Skeletal muscle satellite cell (primary cell): Measurements from ENCODE around the gene CD27.
"Not testable (repeated sequence)": the region's sequence is repeated elsewhere in the genome, so short reads cannot be mapped to it uniquely, and the experiment has no call there.

Experiments used
- H3K27me3 ChIP-seq: 2 replicates; pipeline ENCODE4 v1.7.0; 2013; ENCODE audit warnings: low read length; ENCODE audit not compliant: control insufficient read depth, insufficient read depth
- H3K36me3 ChIP-seq: 2 replicates; pipeline ENCODE4 v1.7.0; 2013; ENCODE audit warnings: mild to moderate bottlenecking, control low read depth, low read length; ENCODE audit not compliant: insufficient read depth
- H3K4me1 ChIP-seq: 2 replicates; pipeline ENCODE4 v1.7.0; 2013; ENCODE audit warnings: low read length; ENCODE audit not compliant: control insufficient read depth, insufficient read depth
- H3K4me2 ChIP-seq: 2 replicates; pipeline ENCODE4 v1.7.0; 2013; ENCODE audit warnings: mild to moderate bottlenecking, low read length
- H3K4me3 ChIP-seq: 2 replicates; pipeline ENCODE4 v1.7.0; 2013; ENCODE audit warnings: low read length
- H3K9ac ChIP-seq: 2 replicates; pipeline ENCODE4 v1.7.0; 2013; ENCODE audit warnings: mild to moderate bottlenecking, low read depth, low read length, moderate library complexity
- H3K9me3 ChIP-seq: replicated peaks from 2 replicates; pipeline ENCODE4 v1.7.0; 2013; ENCODE audit warnings: mild to moderate bottlenecking, control low read depth, low read length

The CD27 gene

GRCh38 chr12:6424866-6425265 is 19.9 kb upstream of the CD27 start:
- H3K4me1 ChIP-seq, result peaks cover 3% of the 10 kb centered on the region

GRCh38 chr12:6425590-6426531 is 18.9 kb upstream of the CD27 start:
- H3K27me3 ChIP-seq, result no peaks in the 10 kb centered on the region
- no peak overlapping the region for H3K9ac ChIP-seq
- no peak overlapping the region for H3K4me2 ChIP-seq
- H3K9me3 ChIP-seq, result no peaks in the 10 kb centered on the region
- H3K36me3 ChIP-seq, result no peaks in the 10 kb centered on the region
- peaks cover 11% of the 10 kb centered on the region for H3K4me1 ChIP-seq
- no peak overlapping the region for H3K4me3 ChIP-seq

More at GRCh38 chr12:6424866-6425265, 19.9 kb upstream of the CD27 start:
- no peaks in the 10 kb centered on the region for H3K27me3 ChIP-seq
- no peaks in the 10 kb centered on the region for H3K36me3 ChIP-seq
- H3K4me2 ChIP-seq, result no peak overlapping the region
- no peaks in the 10 kb centered on the region for H3K9me3 ChIP-seq
- no peak overlapping the region for H3K4me3 ChIP-seq
- H3K9ac ChIP-seq, result no peak overlapping the region

GRCh38 chr12:6426882-6427671 is 17.7 kb upstream of the CD27 start:
- Histone ChIP-seq H3K9ac (no peak overlapping the region), H3K4me3 (no peak overlapping the region), H3K9me3 (no peaks in the 10 kb centered on the region), H3K4me2 (no peak overlapping the region), H3K27me3 (no peaks in the 10 kb centered on the region), H3K4me1 (peaks cover 20% of the 10 kb centered on the region), H3K36me3 (no peaks in the 10 kb centered on the region)

- not testable (repeated sequence) for H3K9ac ChIP-seq, H3K36me3 ChIP-seq, H3K4me2 ChIP-seq, H3K27me3 ChIP-seq, H3K9me3 ChIP-seq, H3K4me3 ChIP-seq
- peaks cover 20% of the 10 kb centered on the region for H3K4me1 ChIP-seq
Observed at GRCh38 chr12:6427796-6428195, 17.0 kb upstream of the CD27 start.

GRCh38 chr12:6428326-6428725 is 16.4 kb upstream of the CD27 start:
- no peaks in the 10 kb centered on the region for H3K9me3 ChIP-seq
- H3K9ac ChIP-seq, result no peak overlapping the region
- H3K4me3 ChIP-seq, result no peak overlapping the region
- no peaks in the 10 kb centered on the region for H3K36me3 ChIP-seq
- no peaks in the 10 kb centered on the region for H3K27me3 ChIP-seq
- no peak overlapping the region for H3K4me2 ChIP-seq
- peaks cover 20% of the 10 kb centered on the region for H3K4me1 ChIP-seq

- peak overlapping the region; percentile 57 for H3K4me3 ChIP-seq
- peak overlapping the region; percentile 83 for H3K9ac ChIP-seq
- H3K36me3 ChIP-seq, result no peaks in the 10 kb centered on the region
- peak overlapping the region; percentile 80 for H3K4me2 ChIP-seq
- H3K4me1 ChIP-seq, result peaks cover 20% of the 10 kb centered on the region
- H3K9me3 ChIP-seq, result no peaks in the 10 kb centered on the region
- H3K27me3 ChIP-seq, result no peaks in the 10 kb centered on the region
Observed at GRCh38 chr12:6430124-6430989, 14.4 kb upstream of the CD27 start.

- Histone ChIP-seq H3K4me3 (no peak overlapping the region), H3K4me1 (peaks cover 20% of the 10 kb centered on the region), H3K36me3 (no peaks in the 10 kb centered on the region), H3K4me2 (no peak overlapping the region), H3K9me3 (no peaks in the 10 kb centered on the region), H3K27me3 (no peaks in the 10 kb centered on the region), H3K9ac (no peak overlapping the region)
Observed at GRCh38 chr12:6432991-6433390, 11.8 kb upstream of the CD27 start.

- Histone ChIP-seq H3K9ac (no peak overlapping the region), H3K4me2 (no peak overlapping the region), H3K36me3 (no peaks in the 10 kb centered on the region), H3K4me1 (peaks cover 20% of the 10 kb centered on the region), H3K4me3 (no peak overlapping the region), H3K27me3 (no peaks in the 10 kb centered on the region), H3K9me3 (no peaks in the 10 kb centered on the region)
Observed at GRCh38 chr12:6434205-6435140, 10.3 kb upstream of the CD27 start.

- Histone ChIP-seq H3K9me3 (no peaks in the 10 kb centered on the region), H3K4me3 (no peak overlapping the region), H3K27me3 (no peaks in the 10 kb centered on the region), H3K36me3 (no peaks in the 10 kb centered on the region), H3K4me2 (no peak overlapping the region), H3K4me1 (peaks cover 6% of the 10 kb centered on the region), H3K9ac (no peak overlapping the region)
Observed at GRCh38 chr12:6435961-6436715, 8.6 kb upstream of the CD27 start.

GRCh38 chr12:6437586-6437985 is 7.2 kb upstream of the CD27 start:
- Histone ChIP-seq H3K9me3 (no peaks in the 10 kb centered on the region), H3K4me1 (no peaks in the 10 kb centered on the region), H3K4me3 (no peak overlapping the region), H3K27me3 (no peaks in the 10 kb centered on the region), H3K36me3 (no peaks in the 10 kb centered on the region), H3K9ac (no peak overlapping the region), H3K4me2 (no peak overlapping the region)
